BE2C (cell line): ENCODE results near the gene LRRTM4.

Source experiments
- DNase-seq: peaks from one replicate; pipeline ENCODE4 v3.0.0-alpha.2; 2020
- H3K27me3 ChIP-seq: fragments of 250-450 bp; sonication (Bioruptor Pico); 2 replicates; pipeline ENCODE4 v1.5.1; 2020; ENCODE audit warnings: mild to moderate bottlenecking
- H3K36me3 ChIP-seq: fragments of 250-450 bp; sonication (Bioruptor Pico); 2 replicates; pipeline ENCODE4 v1.5.1; 2020; ENCODE audit warnings: mild to moderate bottlenecking
- H3K4me1 ChIP-seq: fragments of 250-450 bp; sonication (Bioruptor Pico); 2 replicates; pipeline ENCODE4 v1.5.1; 2020
- H3K4me3 ChIP-seq: 2 replicates; pipeline ENCODE4 v1.5.1; 2011; ENCODE audit warnings: low read depth, low read length
- H3K9me3 ChIP-seq: fragments of 250-450 bp; sonication (Bioruptor Pico); 2 replicates; pipeline ENCODE4 v1.5.1; 2020
- CTCF ChIP-seq: IDR thresholded peaks from 2 replicates; pipeline ENCODE4 v1.5.1; 2012; ENCODE audit warnings: mild to moderate bottlenecking, low read depth, low read length

The LRRTM4 gene

GRCh38 chr2:77018219-77018618 lies 504.0 kb downstream of the LRRTM4 start:
- TF ChIP-seq CTCF, result no peak
- Histone ChIP-seq H3K4me3 (no peak overlapping the region), H3K4me1 (no peaks in the 10 kb centered on the region), H3K27me3 (no peaks in the 10 kb centered on the region), H3K36me3 (no peaks in the 10 kb centered on the region), H3K9me3 (no peaks in the 10 kb centered on the region)
- DNase-seq, result no peak

GRCh38 chr2:77017355-77017745 lies 504.8 kb downstream of the LRRTM4 start:
- no peak for DNase-seq
- Histone ChIP-seq H3K4me3 (no peak overlapping the region), H3K4me1 (no peaks in the 10 kb centered on the region), H3K36me3 (no peaks in the 10 kb centered on the region), H3K9me3 (no peaks in the 10 kb centered on the region), H3K27me3 (no peaks in the 10 kb centered on the region)
- no peak for TF ChIP-seq CTCF

GRCh38 chr2:77016443-77017354 lies 505.5 kb downstream of the LRRTM4 start:
- no peaks in the 10 kb centered on the region for H3K9me3 ChIP-seq
- no peaks in the 10 kb centered on the region for H3K27me3 ChIP-seq
- no peaks in the 10 kb centered on the region for H3K36me3 ChIP-seq
- no peak for DNase-seq
- TF ChIP-seq CTCF, result no peak
- H3K4me3 ChIP-seq, result no peak overlapping the region
- no peaks in the 10 kb centered on the region for H3K4me1 ChIP-seq

GRCh38 chr2:77013953-77014352 lies 508.2 kb downstream of the LRRTM4 start:
- no peaks in the 10 kb centered on the region for H3K27me3 ChIP-seq
- H3K4me1 ChIP-seq, result no peaks in the 10 kb centered on the region
- H3K4me3 ChIP-seq, result no peak overlapping the region
- TF ChIP-seq CTCF, result no peak
- H3K36me3 ChIP-seq, result no peaks in the 10 kb centered on the region
- DNase-seq, result no peak
- H3K9me3 ChIP-seq, result no peaks in the 10 kb centered on the region

GRCh38 chr2:77013457-77013856 lies 508.7 kb downstream of the LRRTM4 start:
- no peaks in the 10 kb centered on the region for H3K4me1 ChIP-seq
- H3K4me3 ChIP-seq, result no peak overlapping the region
- TF ChIP-seq CTCF, result no peak
- H3K9me3 ChIP-seq, result no peaks in the 10 kb centered on the region
- H3K27me3 ChIP-seq, result no peaks in the 10 kb centered on the region
- H3K36me3 ChIP-seq, result no peaks in the 10 kb centered on the region
- DNase-seq, result no peak

GRCh38 chr2:77009307-77009706 lies 512.9 kb downstream of the LRRTM4 start:
- TF ChIP-seq CTCF, result no peak
- Histone ChIP-seq H3K4me3 (no peak overlapping the region), H3K27me3 (no peaks in the 10 kb centered on the region), H3K9me3 (no peaks in the 10 kb centered on the region), H3K4me1 (no peaks in the 10 kb centered on the region), H3K36me3 (no peaks in the 10 kb centered on the region)
- DNase-seq, result no peak
